HG03159 (cell line): ENCODE data around the gene SLIT2.

Source experiments
- ATAC-seq: cut with Tn5 transposase; IDR thresholded peaks from one replicate; pipeline ENCODE4 v1.9.1; 2021; ENCODE audit warnings: mild to moderate bottlenecking, moderate library complexity; ENCODE audit not compliant: unreplicated experiment

SLIT2 gene

DNA sequence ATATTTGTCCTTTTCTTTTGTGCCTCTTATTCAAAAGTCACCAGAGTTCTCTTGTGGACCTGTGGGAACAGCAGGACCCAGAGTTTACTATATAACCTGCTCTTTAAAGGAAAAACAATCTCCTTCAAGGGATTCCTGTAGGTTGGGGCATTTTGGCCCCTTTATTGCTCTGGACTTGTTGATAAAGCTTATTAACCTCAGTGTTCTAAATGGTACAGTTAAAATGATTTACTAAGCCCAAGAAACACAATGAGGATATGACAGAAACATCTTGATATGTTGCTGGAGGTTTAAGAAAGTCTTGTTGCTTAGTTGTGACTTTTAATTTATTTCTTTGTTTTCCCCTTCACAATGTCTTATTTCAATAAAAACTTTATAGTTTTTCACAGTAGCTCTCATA lies 46.8 kb downstream of the SLIT2 start:
- ATAC-seq: no peak

DNA sequence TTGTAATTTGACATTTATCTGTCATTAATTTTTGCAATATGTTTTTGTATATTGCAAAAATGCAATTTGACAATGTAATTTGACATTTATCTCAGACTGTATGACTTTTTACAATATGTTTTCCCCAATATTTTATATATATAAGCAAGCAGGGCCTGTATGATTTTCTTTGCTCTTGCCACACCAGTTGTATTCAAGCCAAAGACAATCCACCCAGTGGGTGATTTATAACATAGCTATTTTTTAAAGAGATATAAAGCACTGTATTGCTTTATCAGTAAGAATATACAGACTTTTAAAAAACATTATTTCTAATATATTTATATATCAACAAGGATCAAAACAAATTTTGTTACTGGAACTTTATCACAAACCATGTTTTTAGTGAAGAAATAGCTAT lies 47.3 kb downstream of the SLIT2 start:
- ATAC-seq: no peak

DNA sequence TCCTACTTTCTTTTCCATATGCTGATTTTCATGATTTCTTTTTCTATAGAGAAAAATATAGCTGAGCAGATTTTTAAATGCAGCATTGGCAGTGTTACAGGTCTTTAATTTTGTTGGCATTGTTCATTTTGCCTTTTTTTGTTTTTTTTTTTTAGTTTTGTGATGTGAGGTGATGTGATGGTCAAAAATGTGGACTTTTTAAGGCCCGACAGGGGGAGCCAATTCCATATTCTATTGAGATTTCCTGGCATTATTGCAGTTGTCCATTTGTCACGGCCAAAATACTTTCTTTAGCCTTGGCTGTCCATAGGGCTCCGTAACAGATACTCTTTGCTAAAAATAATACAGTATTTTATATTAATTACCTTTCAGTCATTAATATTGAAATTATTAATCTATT lies 47.8 kb downstream of the SLIT2 start:
- no peak for ATAC-seq

DNA sequence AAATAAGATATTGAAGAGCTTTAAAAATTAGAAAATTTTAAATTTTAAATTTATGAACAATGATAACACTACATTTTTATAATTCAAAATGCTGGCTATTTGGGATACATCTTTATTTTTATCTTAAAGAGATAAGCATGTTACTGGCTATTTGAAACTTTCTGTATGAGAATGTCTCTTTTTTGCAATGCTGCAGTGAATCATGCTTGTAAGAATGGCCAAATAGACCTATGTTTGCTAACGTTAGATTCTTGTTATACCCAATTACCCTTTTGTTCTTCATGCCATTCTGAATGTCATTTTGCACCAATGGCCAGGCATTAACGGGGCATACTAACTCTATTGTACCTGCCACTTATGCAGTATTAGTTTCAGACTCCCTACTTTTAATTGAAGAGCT lies 49.5 kb downstream of the SLIT2 start:
- ATAC-seq: no peak
